BLaER1 (cell line): ENCODE results near the gene HCN2.

Source experiments
- H3K27ac ChIP-seq: shearing (Covaris generic); formaldehyde crosslinking; 2 replicates; pipeline ENCODE4 v1.8.1; 2022
- H3K27me3 ChIP-seq: shearing (Covaris generic); formaldehyde crosslinking; 2 replicates; pipeline ENCODE4 v1.8.1; 2022
- H3K36me3 ChIP-seq: shearing (Covaris generic); formaldehyde crosslinking; 2 replicates; pipeline ENCODE4 v1.8.1; 2022
- H3K4me1 ChIP-seq: shearing (Covaris generic); formaldehyde crosslinking; 2 replicates; pipeline ENCODE4 v1.8.1; 2022
- H3K4me2 ChIP-seq: shearing (Covaris generic); formaldehyde crosslinking; 2 replicates; pipeline ENCODE4 v1.8.1; 2022
- H3K4me3 ChIP-seq: shearing (Covaris generic); formaldehyde crosslinking; 2 replicates; pipeline ENCODE4 v1.8.1; 2022
- H3K9ac ChIP-seq: shearing (Covaris generic); formaldehyde crosslinking; 2 replicates; pipeline ENCODE4 v1.8.1; 2022
- H3K9me3 ChIP-seq: shearing (Covaris generic); formaldehyde crosslinking; 2 replicates; pipeline ENCODE4 v1.8.1; 2022
- H4K20me1 ChIP-seq: shearing (Covaris generic); formaldehyde crosslinking; 2 replicates; pipeline ENCODE4 v1.8.1; 2022
- Cebpa-rat ChIP-seq: shearing (Covaris generic); IDR thresholded peaks from 2 replicates; pipeline ENCODE4 v1.8.1; 2022

HCN2 gene

GRCh38 chr19:571566-571974 is 18.1 kb upstream of the HCN2 start:
- H3K9ac ChIP-seq = peak overlapping the region; percentile 79
- TF ChIP-seq Cebpa-rat = no peak
- H4K20me1 ChIP-seq = peaks cover 40% of the 10 kb centered on the region
- H3K4me1 ChIP-seq = peaks cover 41% of the 10 kb centered on the region
- peak overlapping the region; percentile 85 for H3K4me2 ChIP-seq
- no peaks in the 10 kb centered on the region; the same call in 1 of the 2 replicates for H3K9me3 ChIP-seq
- H3K36me3 ChIP-seq = peaks cover 7% of the 10 kb centered on the region
- H3K4me3 ChIP-seq = peak overlapping the region; percentile 99
- no peaks in the 10 kb centered on the region for H3K27me3 ChIP-seq
- H3K27ac ChIP-seq = peak overlapping the region; percentile 81

GRCh38 chr19:572140-572742 is 17.4 kb upstream of the HCN2 start, which contains the start of gene BSG:
TSS of gene BSG (plus strand) at chr19:572596. CDS start at chr19:572635, 39 bp downstream.
- Histone ChIP-seq H4K20me1 (peaks cover 47% of the 10 kb centered on the region), H3K27ac (peak within 1 kb of the TSS; percentile 96), H3K4me2 (peak within 1 kb of the TSS; percentile 99), H3K36me3 (peaks cover 14% of the 10 kb centered on the region), H3K27me3 (no peaks in the 10 kb centered on the region), H3K9ac (peak within 1 kb of the TSS; percentile 99), H3K4me1 (peaks cover 48% of the 10 kb centered on the region), H3K4me3 (peak within 1 kb of the TSS; percentile 99), H3K9me3 (no peaks in the 10 kb centered on the region; the same call in 1 of the 2 replicates)
- no peak for TF ChIP-seq Cebpa-rat

- Histone ChIP-seq H3K4me1 (peaks cover 49% of the 10 kb centered on the region), H4K20me1 (peaks cover 54% of the 10 kb centered on the region), H3K9ac (peak overlapping the region; percentile 99), H3K27ac (peak overlapping the region; percentile 96), H3K36me3 (peaks cover 21% of the 10 kb centered on the region), H3K4me3 (peak overlapping the region; percentile 99), H3K27me3 (no peaks in the 10 kb centered on the region), H3K4me2 (peak overlapping the region; percentile 99), H3K9me3 (no peaks in the 10 kb centered on the region; the same call in 1 of the 2 replicates)
- TF ChIP-seq Cebpa-rat = no peak
These were observed 16.8 kb upstream of the HCN2 start for GRCh38 chr19:572743-573518.

GRCh38 chr19:573519-573825 is 16.2 kb upstream of the HCN2 start:
- Histone ChIP-seq H3K27ac (peak overlapping the region; percentile 96), H3K9me3 (no peaks in the 10 kb centered on the region; the same call in 1 of the 2 replicates), H3K4me3 (peak overlapping the region; percentile 99), H3K9ac (peak overlapping the region; percentile 99), H3K36me3 (peaks cover 26% of the 10 kb centered on the region), H3K4me1 (peaks cover 49% of the 10 kb centered on the region), H3K27me3 (no peaks in the 10 kb centered on the region), H4K20me1 (peaks cover 59% of the 10 kb centered on the region), H3K4me2 (peak overlapping the region; percentile 99)
- TF ChIP-seq Cebpa-rat = no peak

GRCh38 chr19:574658-575526 is 14.8 kb upstream of the HCN2 start:
- Histone ChIP-seq H3K27ac (peak overlapping the region; percentile 96), H3K4me2 (peak overlapping the region; percentile 99), H3K27me3 (no peaks in the 10 kb centered on the region), H3K9me3 (no peaks in the 10 kb centered on the region), H3K9ac (peak overlapping the region; percentile 99), H3K4me1 (peaks cover 49% of the 10 kb centered on the region), H3K4me3 (peak overlapping the region; percentile 99), H4K20me1 (peaks cover 73% of the 10 kb centered on the region), H3K36me3 (peaks cover 40% of the 10 kb centered on the region)
- TF ChIP-seq Cebpa-rat = no peak

- Histone ChIP-seq H3K4me1 (peaks cover 48% of the 10 kb centered on the region), H3K27me3 (no peaks in the 10 kb centered on the region), H3K9ac (peak overlapping the region; percentile 99; the same call in 1 of the 2 replicates), H3K9me3 (no peaks in the 10 kb centered on the region), H3K4me2 (peak overlapping the region; percentile 99), H4K20me1 (peaks cover 83% of the 10 kb centered on the region), H3K4me3 (peak overlapping the region; percentile 99), H3K27ac (peak overlapping the region; percentile 96; the same call in 1 of the 2 replicates), H3K36me3 (peaks cover 50% of the 10 kb centered on the region)
- TF ChIP-seq Cebpa-rat = no peak
These were observed 13.9 kb upstream of the HCN2 start for GRCh38 chr19:575527-576506.

- Histone ChIP-seq H3K4me1 (peaks cover 39% of the 10 kb centered on the region), H3K4me3 (no peak overlapping the region), H3K4me2 (peak overlapping the region; percentile 99), H3K27ac (0 out of 2 replicates have a peak overlapping the region, but pooled peaks have one; percentile 9), H3K9me3 (no peaks in the 10 kb centered on the region), H3K36me3 (peaks cover 60% of the 10 kb centered on the region), H4K20me1 (peaks cover 93% of the 10 kb centered on the region), H3K27me3 (no peaks in the 10 kb centered on the region), H3K9ac (peak overlapping the region; percentile 41; the same call in 1 of the 2 replicates)
- no peak for TF ChIP-seq Cebpa-rat
These were observed 12.8 kb upstream of the HCN2 start for GRCh38 chr19:576768-577438.
